Spleen (tissue), 11 donors: ENCODE results near the gene MAPK11. TPM values are rescaled to one million over a fixed set of nuclear protein-coding genes. Genes with fewer than 3 reads are reported as not detected.

Source experiments
- DNase-seq: peaks from one replicate; pipeline ENCODE4 v3.0.0-alpha.2; 2020
- H3K27ac ChIP-seq, 8 donors: fragments of 200-600 bp; sonication (generic) in 7 of 8; 1 replicate in 4 of 8; 2 replicates in 4 of 8; pipeline versions ENCODE4 v1.5.0 to v1.8.0; 2016 to 2021; ENCODE audit warnings: inconsistent platforms in 4 of 8, mild to moderate bottlenecking in 4 of 8, moderate library complexity in 1 of 8
- H3K27me3 ChIP-seq, 7 donors: fragments of 200-600 bp; sonication (generic) in 6 of 7; replicated peaks in 1 of 7; 1 replicate in 4 of 7; 2 replicates in 3 of 7; pipeline versions ENCODE4 v1.5.0 to v1.8.0; 2016 to 2021; ENCODE audit warnings: inconsistent platforms in 3 of 7, mild to moderate bottlenecking in 1 of 7
- H3K36me3 ChIP-seq, 6 donors: fragments of 200-600 bp; sonication (generic) in 5 of 6; 1 replicate in 4 of 6; 2 replicates in 2 of 6; pipeline versions ENCODE4 v1.5.0 to v1.8.0; 2016 to 2021; ENCODE audit warnings: inconsistent platforms in 2 of 6
- H3K4me1 ChIP-seq, 6 donors: fragments of 200-600 bp; sonication (generic) in 5 of 6; 1 replicate in 3 of 6; 2 replicates in 3 of 6; pipeline versions ENCODE4 v1.5.0 to v1.8.0; 2016 to 2021; ENCODE audit warnings: inconsistent platforms in 3 of 6
- H3K4me3 ChIP-seq, 8 donors: fragments of 200-600 bp; sonication (generic) in 7 of 8; 1 replicate in 4 of 8; 2 replicates in 4 of 8; pipeline versions ENCODE4 v1.5.0 to v1.8.0; 2016 to 2021; ENCODE audit warnings: inconsistent platforms in 4 of 8, mild to moderate bottlenecking in 4 of 8, moderate library complexity in 2 of 8
- H3K9me3 ChIP-seq, 8 donors: fragments of 200-600 bp; sonication (generic) in 7 of 8; 1 replicate in 4 of 8; 2 replicates in 4 of 8; pipeline versions ENCODE4 v1.5.0 to v1.8.0; 2016 to 2021; ENCODE audit warnings: inconsistent platforms in 4 of 8
- POLR2A ChIP-seq, 3 donors: fragments of 450-650 bp; IDR thresholded peaks; one replicate each; pipeline ENCODE4 v1.5.1; 2017; ENCODE audit warnings: antibody characterized with exemption in 3 of 3, mild to moderate bottlenecking in 1 of 3
- POLR2AphosphoS5 ChIP-seq, 3 donors: sonication (generic); formaldehyde crosslinking; IDR thresholded peaks; one replicate each; pipeline ENCODE4 v1.5.1; 2017; ENCODE audit warnings: antibody characterized with exemption in 3 of 3
- WGBS, 5 donors: extraction: QIAGEN DNeasy Blood & Tissue Kit in 3 of 5; methylation state at CpG; one replicate each; pipeline versions ENCODE4 v1.1.5 to v1.1.7; 2013 to 2018; 5-methylcytosine and 5-hydroxymethylcytosine counted together
- intact Hi-C: fragments of 100-400 bp; cut with DNase I; formaldehyde crosslinking; loops from one replicate; pipeline ENCODE4 v1.15.0; 2023; ENCODE audit warnings: low total_unique reads
- polyA plus RNA-seq, 3 donors: library from polyadenylated mRNA; stranded (reverse); fragments of 200-250 nt; gene quantifications; one replicate each; pipeline ENCODE4 v1.2.1, GENCODE V29; 2013
- total RNA-seq, 7 donors: library from RNA; depleted of rRNA in 3 of 7; stranded (reverse); fragments of >200 nt in 3 of 7; fragmentation: NEBNext Ultra II Directional in 4 of 7; extraction: Animal tissue kit (Norgen Biotek cat#: 25700) in 4 of 7; gene quantifications; one replicate each; pipeline versions ENCODE4 v1.1.0 to v1.2.1, GENCODE V29; 2016 to 2021
- TF ChIP-seq, protein P1 (sequence below), 11 experiments: fragments of 200-600 bp in 7 of 11; fragments of 450-650 bp in 4 of 11; sonication (generic) in 4 of 11; IDR thresholded peaks in 8 of 11; conservative IDR thresholded peaks in 3 of 11; 1 replicate in 7 of 11; 2 replicates in 4 of 11; pipeline versions ENCODE4 v1.4.0 to v1.8.0; 2016 to 2021; ENCODE audit warnings: antibody characterized with exemption in 11 of 11, inconsistent platforms in 4 of 11, mild to moderate bottlenecking in 1 of 11
- donor health status: healthy with polysubstance abuse.
- donor health status: DM: no; HTN: no; CAD: no; lungs with moderate emphysema.
- donor health status: DM: no; HTN: no; CAD: no.
- donor health status: Bipolar disorder and iron deficiency.
- donor health status: healthy.
- donor health status: DM: no; HTN: no; CAD: no.
- donor health status: DM: yes; HTN: yes; CAD: no.

Gene MAPK11
- total and polyA plus RNA-seq, 10 donors: 5.2 to 25.3 (median 11.3) TPM

DNA sequence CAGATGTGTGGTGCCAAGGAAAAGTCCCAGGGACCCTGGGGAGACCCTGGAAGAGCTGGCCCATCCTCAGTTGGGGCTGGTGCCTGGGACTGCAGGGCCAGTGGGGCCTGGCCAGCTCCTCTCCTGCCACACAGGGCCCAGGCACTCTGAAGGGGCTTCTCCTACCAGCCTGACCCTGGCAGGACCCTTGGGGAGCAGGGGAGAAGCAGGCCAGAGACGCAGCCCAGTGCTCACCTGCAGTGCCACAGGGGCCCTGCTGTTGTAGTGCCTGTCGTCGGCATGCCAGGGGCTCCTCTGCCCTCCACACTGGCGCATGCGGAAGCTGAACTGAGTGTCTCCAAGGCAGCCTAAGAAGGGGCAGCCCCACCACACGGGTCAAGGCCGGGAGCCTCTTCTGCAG, 47.5 kb upstream of the MAPK11 start:
- no peak for DNase-seq
- intact Hi-C loops: no loop called here
- Histone ChIP-seq H3K4me1 (peaks cover 17 to 58% (median 36%) of the 10 kb centered on the region in 6 donors), H3K27me3 (no peaks in the 10 kb centered on the region), H3K27ac (peak overlapping the region in 3 of 8 donors; percentile 8 to 41 (median 11)), H3K4me3 (no peak overlapping the region), H3K36me3 (no peaks in the 10 kb centered on the region), H3K9me3 (no peaks in the 10 kb centered on the region)
- 78 to 93% (median 89%) methylated on average over 7 of the region's 7 CpGs for WGBS, 5 donors
- TF ChIP-seq, protein P1, sequence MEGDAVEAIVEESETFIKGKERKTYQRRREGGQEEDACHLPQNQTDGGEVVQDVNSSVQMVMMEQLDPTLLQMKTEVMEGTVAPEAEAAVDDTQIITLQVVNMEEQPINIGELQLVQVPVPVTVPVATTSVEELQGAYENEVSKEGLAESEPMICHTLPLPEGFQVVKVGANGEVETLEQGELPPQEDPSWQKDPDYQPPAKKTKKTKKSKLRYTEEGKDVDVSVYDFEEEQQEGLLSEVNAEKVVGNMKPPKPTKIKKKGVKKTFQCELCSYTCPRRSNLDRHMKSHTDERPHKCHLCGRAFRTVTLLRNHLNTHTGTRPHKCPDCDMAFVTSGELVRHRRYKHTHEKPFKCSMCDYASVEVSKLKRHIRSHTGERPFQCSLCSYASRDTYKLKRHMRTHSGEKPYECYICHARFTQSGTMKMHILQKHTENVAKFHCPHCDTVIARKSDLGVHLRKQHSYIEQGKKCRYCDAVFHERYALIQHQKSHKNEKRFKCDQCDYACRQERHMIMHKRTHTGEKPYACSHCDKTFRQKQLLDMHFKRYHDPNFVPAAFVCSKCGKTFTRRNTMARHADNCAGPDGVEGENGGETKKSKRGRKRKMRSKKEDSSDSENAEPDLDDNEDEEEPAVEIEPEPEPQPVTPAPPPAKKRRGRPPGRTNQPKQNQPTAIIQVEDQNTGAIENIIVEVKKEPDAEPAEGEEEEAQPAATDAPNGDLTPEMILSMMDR (IDR thresholded peaks at IDR 0.05 in 8 of 11, conservative IDR thresholded peaks at IDR 0.05 in 3 of 11): no peak
- TF ChIP-seq POLR2AphosphoS5 (IDR thresholded peaks at IDR 0.05) (no peak), POLR2A (IDR thresholded peaks at IDR 0.05) (no peak)

DNA sequence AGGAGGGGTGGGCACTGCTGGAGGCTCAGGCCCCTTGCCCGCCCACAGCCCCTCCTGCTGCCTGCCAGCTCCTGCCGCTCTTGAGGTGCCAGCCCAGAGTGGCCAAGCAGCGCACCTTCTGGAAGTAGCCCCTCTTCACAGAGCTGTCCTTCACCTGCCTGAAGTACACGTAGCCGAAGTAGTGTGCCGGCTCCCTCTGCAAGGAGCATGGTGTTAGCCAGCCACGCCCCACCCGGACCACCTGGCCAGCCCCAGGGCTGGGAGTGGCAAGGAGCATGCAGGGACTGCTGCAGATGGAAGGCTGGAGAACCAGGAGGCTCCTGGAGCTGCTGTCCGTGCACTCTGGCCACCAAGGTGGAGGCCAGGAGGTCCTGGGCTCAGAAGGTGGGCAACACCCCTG, 47.0 kb upstream of the MAPK11 start:
- Histone ChIP-seq H3K9me3 (no peaks in the 10 kb centered on the region), H3K4me3 (no peak overlapping the region), H3K27me3 (no peaks in the 10 kb centered on the region), H3K27ac (peak overlapping the region in 2 of 8 donors; percentile 8 to 41), H3K36me3 (peaks cover 0 to under 1% (median 0%) of the 10 kb centered on the region in 6 donors), H3K4me1 (peaks cover 17 to 61% (median 38%) of the 10 kb centered on the region in 6 donors)
- TF ChIP-seq POLR2AphosphoS5 (IDR thresholded peaks at IDR 0.05): no peak
- no peak for TF ChIP-seq POLR2A (IDR thresholded peaks at IDR 0.05)
- TF ChIP-seq, protein P1 (IDR thresholded peaks at IDR 0.05 in 8 of 11, conservative IDR thresholded peaks at IDR 0.05 in 3 of 11): no peak
- WGBS, 5 donors: 79 to 100% (median 92%) methylated on average over 5 to 9 of the region's 9 CpGs
- DNase-seq: no peak
- intact Hi-C loops: no loop called here

DNA sequence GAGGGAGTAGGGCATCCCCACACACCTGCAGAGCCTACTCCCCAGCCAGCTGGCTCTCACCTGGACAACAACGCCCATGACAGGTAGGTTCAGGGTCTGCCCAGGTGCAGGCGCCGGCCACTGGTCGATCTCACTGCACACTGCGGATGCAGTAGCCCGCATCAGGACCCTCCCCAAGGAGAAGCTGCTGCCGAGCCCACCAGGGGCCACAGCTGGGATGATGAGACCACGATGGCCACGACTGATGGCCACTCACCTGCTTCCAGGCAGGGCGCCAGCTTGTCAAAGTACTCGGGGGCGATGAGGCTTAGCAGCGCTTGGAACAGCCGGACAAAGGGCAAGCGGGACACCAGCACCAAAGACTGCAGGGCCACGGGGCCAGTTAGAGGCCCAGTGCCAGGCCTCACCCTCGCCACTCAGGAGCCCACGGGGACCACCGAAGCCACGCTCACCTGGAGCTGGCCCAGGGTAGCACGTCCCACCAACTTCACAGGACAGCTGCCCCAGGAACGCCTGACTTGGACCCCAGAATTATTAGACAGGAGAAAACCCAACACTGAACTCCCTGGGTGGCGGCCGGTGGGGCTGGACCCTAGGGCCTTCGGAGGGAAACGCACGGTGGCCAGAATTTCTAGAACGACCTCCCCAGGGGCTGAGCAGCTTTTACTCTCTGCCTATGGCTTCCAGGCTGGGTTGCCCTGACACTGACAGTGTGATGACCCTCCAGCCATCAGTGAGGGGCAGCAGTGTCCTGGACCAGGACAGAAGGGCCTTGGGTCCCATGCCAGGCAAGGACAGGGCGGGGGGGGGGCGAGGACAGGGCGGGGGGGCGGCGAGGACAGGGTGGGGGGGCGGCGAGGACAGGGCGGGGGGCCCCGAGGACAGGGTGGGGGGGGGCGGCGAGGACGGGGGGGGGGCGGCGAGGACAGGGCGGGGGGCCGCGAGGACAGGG, 46.2 kb upstream of the MAPK11 start:
- H3K4me3 ChIP-seq: no peak overlapping the region
- WGBS, 5 donors: 87 to 93% (median 90%) methylated on average over 28 to 32 of the region's 45 CpGs

More for the DNA sequence above, 46.2 kb upstream of the MAPK11 start:
- peak; percentile 74 for DNase-seq
- intact Hi-C loops: no loop called here
- Histone ChIP-seq H3K36me3 (peaks cover 0 to 8% (median 0%) of the 10 kb centered on the region in 6 donors), H3K27me3 (no peaks in the 10 kb centered on the region), H3K9me3 (no peaks in the 10 kb centered on the region), H3K4me1 (peaks cover 20 to 69% (median 46%) of the 10 kb centered on the region in 6 donors), H3K27ac (peak overlapping the region in 1 of 8 donors; percentile 84)
- TF ChIP-seq POLR2AphosphoS5 (IDR thresholded peaks at IDR 0.05): no peak
- TF ChIP-seq POLR2A (IDR thresholded peaks at IDR 0.05): no peak
- TF ChIP-seq, protein P1 (IDR thresholded peaks at IDR 0.05 in 8 of 11, conservative IDR thresholded peaks at IDR 0.05 in 3 of 11): no peak
